ENCODE measurements around the gene ZFAND4.
A peak's percentile ranks its signal among the peaks of the same experiment; 100 is the strongest.
"Not testable (repeated sequence)": the region's sequence is repeated elsewhere in the genome, so short reads cannot be mapped to it uniquely, and the experiment has no call there.

Gene ZFAND4

GRCh38 chr10:45640049-45640448 is 32.5 kb downstream of the ZFAND4 start:
- DNase-seq = no peak

DNA sequence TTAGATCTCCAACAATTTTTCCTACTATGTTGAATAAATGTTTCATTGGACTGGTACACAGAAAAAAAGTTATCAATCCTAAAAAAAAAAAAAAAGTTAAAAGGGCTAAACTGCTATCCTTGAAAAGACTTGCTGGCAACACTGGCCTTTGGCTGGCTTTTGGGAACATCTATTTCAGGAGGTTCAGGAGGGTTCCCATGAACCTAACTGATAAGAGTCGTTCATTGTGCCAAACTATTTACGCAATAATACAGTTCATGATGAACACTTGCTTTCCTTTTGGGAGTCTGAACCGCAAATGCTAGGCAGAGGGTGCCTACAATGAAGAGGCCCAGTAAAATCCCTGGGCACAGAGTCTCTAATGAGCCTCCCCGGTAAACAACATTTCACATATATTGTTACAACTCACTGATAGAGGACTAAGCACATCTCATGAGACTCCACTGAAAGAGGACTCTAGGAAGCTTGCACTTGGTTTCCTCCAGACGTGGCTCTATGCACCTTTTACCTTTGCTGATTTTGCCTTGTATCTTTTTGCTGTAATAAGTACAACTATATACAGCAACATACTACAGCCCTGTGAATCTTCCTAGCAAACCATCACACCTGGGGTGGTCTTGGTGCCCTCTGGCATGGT is 45.0 kb downstream of the ZFAND4 start:
- DNase-seq = no peak

- no peak for DNase-seq
Observed at GRCh38 chr10:45625879-45626278, 46.7 kb downstream of the ZFAND4 start.

DNA sequence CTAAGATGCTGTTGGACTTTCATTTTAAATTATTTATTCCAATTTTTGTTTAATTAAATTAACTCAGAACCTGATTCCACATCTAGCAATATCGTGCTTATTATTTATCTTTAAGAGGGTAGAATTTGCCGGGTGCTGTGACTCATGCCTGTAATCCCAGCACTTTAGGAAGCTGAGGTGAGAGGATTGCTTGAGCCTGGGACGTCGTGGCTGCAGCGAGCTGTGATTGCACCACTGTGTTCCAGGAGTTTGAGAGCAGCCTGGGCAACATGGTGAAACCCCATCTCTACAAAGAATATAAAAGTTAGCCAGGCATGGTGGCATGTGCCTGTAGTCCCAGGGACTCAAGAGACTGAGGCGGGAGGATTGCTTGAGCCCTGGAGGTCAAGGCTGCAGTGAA is 47.8 kb downstream of the ZFAND4 start:
- no peak for DNase-seq

DNA sequence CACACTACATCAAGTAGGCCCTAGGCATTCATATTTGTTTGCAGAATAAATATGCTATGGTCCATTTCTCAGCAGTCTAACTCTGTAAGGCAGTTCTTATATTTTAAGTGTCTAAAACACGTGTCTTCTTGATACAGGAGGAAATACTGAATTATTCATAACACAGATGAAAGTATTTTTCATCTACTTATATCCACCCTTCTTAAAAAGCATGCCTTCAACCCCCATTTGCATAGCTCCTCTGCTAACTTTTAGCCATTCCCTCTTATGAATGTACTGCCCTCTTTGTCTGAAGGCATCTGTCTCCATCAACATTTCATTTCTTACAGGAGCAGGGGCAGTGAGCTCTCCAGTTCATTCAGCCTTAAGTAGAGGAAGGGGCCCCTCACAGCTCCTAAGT is 57.7 kb downstream of the ZFAND4 start:
- no peak for DNase-seq

DNA sequence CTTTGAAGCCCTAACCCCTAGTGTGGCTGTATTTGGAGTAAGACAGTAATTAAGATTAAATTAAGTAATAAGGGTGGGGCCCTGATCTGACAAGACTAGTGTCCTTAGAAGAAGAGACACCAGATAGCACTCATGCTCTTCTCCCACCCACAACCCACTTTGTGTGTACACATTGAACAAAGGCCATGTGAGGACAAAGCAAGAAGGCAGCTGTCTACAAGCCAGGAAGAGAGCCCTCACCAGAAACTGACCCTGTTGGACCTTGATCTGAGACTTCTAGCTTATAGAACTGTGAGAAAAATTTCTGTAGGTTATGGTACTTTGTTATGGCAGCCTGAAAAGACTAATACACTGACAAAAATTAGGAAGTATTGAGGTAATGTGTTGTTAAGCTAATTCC is 59.8 kb downstream of the ZFAND4 start:
- DNase-seq = no peak

- no peak for DNase-seq
Observed at GRCh38 chr10:45608052-45608451, 64.5 kb downstream of the ZFAND4 start.

DNA sequence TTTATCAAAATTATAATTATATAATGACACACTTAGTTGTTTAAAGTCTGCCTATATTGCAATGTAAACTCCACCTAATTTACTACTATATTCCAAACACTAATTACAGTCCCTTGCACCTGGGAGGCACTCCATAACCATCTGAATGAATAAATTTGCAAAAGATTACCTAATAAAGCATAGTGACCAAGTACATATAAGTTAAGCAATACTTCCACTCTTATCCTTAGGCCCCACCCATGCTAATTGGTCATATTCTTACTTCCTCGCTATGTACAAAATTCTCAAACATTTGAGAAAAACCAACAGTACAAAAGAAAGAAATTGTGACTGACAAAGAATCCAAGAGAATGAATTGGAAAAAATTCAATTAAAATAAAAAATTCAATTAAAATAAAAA is 65.3 kb downstream of the ZFAND4 start:
- DNase-seq = no peak

DNA sequence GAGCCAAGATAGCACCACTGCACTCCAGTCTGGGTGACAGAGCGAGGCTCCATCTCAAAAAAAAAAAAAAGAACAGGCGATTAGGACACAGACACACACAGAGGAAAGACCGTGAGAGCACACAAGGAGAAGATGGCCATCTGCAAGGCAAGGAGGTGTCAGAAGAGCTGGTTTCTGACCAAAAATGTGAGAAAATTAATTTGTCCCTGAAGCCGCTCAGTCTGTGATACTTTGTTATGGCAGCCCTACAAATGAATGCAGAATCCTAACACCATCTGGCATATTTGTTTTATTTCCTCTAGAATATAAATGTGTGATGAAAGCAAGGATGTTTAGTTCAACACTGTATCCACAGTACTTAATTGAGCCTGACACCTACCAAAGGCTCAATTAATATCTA is 69.7 kb downstream of the ZFAND4 start:
- DNase-seq = no peak

- no peak for DNase-seq
Observed at GRCh38 chr10:45602082-45602730, 70.4 kb downstream of the ZFAND4 start.

DNA sequence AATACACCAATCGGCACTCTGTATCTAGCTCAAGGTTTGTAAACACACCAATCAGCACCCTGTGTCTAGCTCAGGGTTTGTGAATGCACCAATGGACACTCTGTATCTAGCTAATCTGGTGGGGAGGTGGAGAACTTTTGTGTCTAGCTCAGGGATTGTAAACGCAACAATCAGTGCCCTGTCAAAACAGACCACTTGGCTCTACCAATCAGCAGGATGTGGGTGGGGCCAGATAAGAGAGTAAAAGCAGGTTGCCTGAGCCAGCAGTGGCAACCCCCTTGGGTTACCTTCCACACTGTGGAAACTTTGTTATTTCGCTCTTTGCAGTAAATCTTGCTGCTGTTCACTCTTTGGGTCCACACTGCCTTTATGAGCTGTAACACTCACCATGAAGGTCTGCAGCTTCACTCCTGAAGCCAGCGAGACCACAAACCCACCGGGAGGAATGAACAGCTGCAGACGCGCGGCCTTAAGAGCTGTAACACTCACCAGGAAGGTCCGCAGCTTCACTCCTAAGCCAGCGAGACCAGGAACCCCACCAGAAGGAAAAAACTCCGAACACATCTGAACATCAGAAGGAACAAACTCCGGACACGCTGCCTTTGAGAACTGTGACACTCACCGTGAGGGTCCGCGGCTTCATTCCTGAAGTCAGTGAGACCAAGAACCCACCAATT is 71.2 kb downstream of the ZFAND4 start:
- not testable (repeated sequence) for DNase-seq

GRCh38 chr10:45600337-45601253 is 72.0 kb downstream of the ZFAND4 start:
- DNase-seq = not testable (repeated sequence)

DNA sequence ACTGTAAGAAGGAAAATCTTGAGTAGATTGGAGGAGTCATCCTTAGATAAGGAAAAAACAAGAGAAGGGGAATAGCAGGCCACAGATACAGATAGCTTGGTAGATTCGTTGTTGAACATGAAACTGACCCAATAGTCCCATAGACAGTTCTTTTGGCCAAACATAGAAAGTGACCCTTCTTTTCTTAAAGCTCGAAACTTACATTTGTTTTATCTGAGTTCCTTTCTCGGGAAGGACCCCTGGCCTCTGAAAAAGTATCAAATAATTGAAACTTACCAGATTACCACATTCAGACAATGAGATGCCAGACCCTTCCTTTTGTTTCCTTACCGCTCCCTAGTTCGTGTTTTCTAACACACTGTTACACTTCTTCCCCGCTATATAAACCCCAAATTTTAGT is 72.9 kb downstream of the ZFAND4 start:
- no peak for DNase-seq

- DNase-seq = no peak
Observed at GRCh38 chr10:45599021-45599603, 73.5 kb downstream of the ZFAND4 start.

GRCh38 chr10:45596526-45596925 is 76.0 kb downstream of the ZFAND4 start:
- DNase-seq = no peak

DNA sequence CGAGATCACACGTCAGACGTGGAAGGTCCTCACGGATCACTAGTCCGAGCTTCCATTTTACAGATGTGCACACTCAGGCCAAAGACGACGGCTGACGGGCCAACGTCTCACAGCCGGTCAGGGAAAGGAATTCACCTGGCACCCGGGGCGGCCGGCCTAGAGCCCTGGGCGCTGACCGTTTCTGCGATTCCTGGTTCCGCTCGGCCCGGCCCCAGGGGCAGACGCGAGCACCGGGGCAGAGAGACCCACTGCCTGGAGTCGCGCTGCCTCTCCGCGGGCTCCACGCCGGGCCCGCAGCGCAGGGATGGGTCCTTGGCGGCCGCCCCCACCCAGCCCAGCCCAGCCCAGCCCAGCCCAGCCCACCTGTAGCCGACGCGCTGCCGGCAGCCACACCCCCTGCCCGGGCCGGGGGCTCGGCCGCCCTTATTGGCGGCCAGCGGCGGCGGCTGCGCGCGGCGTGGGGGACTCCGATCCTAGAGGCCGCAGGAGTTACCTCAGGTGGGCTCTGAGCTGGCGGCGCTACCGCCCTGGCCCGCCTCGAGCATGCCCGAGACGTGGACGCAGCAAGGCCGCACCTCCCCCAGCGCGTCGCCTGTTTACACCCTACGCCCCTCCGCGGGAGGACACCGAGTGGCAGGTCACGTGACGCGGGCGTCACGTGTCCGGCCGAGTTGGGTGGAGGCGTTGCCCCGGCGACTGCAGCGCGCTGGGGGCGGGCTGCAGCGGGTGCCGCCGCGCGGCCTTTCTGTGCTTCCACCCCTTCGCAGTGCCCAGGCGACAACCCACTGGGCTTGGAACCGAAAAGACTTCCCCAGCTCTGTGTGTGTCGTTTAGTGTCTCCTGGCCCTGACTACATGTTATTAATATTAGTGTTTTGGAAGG is 78.1 kb downstream of the ZFAND4 start:
- peak; percentile 82 for DNase-seq

DNA sequence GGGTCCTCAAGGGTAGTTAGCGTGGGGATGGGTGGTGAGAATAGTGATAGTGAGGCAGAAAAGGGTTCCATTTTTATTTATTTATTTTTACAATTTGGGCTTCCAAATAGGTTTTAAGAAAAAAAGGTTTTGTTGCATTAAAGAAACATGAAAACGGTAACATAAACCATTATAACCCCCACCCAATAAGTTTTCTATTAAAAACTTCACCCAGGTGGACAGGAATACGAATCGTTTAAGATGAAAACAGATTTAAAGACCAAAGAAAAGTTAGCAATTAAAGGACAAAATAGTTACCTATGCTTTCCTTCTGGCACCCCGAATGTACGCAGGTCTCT is 78.7 kb downstream of the ZFAND4 start:
- DNase-seq = no peak

GRCh38 chr10:45592926-45593325 is 79.6 kb downstream of the ZFAND4 start:
- no peak for DNase-seq

DNA sequence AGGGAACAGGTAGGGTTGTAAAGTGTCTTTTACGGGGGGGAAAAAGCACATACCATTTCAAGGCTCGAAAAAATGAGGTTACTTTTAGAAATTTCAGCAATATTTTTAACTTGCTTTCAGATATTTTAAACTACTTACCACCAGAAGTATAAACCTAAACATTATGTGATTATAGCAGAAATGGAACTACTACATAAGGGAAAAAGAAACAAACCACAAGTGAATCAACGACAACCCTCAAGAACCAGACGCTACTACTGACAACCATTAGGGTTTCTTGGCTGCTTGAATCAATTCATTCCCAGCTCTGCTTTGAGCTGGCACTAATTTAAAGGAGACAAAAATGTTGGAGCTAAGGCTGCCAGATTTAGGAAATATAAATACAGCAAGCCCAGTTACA is 80.1 kb downstream of the ZFAND4 start:
- no peak for DNase-seq

- DNase-seq = no peak
Observed at GRCh38 chr10:45591280-45591679, 81.3 kb downstream of the ZFAND4 start.

- no peak for DNase-seq
Observed at GRCh38 chr10:45589868-45590267, 82.7 kb downstream of the ZFAND4 start.

- no peak for DNase-seq
Observed at GRCh38 chr10:45589009-45589408, 83.6 kb downstream of the ZFAND4 start.
